H9 (cell line): ENCODE measurements around the gene EHD4. TPM values are rescaled to one million over a fixed set of nuclear protein-coding genes. Genes with fewer than 3 reads are reported as not detected.
A peak's percentile ranks its signal among the peaks of the same experiment; 100 is the strongest.

Source experiments
- DNase-seq: peaks from one replicate; pipeline ENCODE4 v3.0.0-alpha.2; 2017
- H2AFZ ChIP-seq: one replicate; pipeline ENCODE4 v1.6.1; 2013; ENCODE audit warnings: mild to moderate bottlenecking, low read length, control low read depth, moderate library complexity
- H2AK5ac ChIP-seq: 2 replicates; pipeline ENCODE4 v1.6.1; 2013; ENCODE audit warnings: low read length, control low read depth, mixed read lengths; ENCODE audit not compliant: insufficient read length
- H2BK120ac ChIP-seq: one replicate; pipeline ENCODE4 v1.6.1; 2013; ENCODE audit warnings: low read depth, mild to moderate bottlenecking, low read length, control low read depth, inconsistent platforms; ENCODE audit not compliant: poor library complexity, severe bottlenecking
- H2BK12ac ChIP-seq: 2 replicates; pipeline ENCODE4 v1.6.1; 2013; ENCODE audit warnings: low read length, control low read depth, mixed read lengths, low read depth; ENCODE audit not compliant: insufficient read length
- H2BK15ac ChIP-seq: 2 replicates; pipeline ENCODE4 v1.6.1; 2013; ENCODE audit warnings: low read depth, low read length, control low read depth
- H2BK20ac ChIP-seq: one replicate; pipeline ENCODE4 v1.6.1; 2013; ENCODE audit warnings: low read depth, mild to moderate bottlenecking, low read length, control low read depth, inconsistent platforms; ENCODE audit not compliant: poor library complexity, severe bottlenecking
- H2BK5ac ChIP-seq: 2 replicates; pipeline ENCODE4 v1.6.1; 2013; ENCODE audit warnings: low read length, control low read depth, mixed read lengths; ENCODE audit not compliant: insufficient read length
- H3K14ac ChIP-seq: 2 replicates; pipeline ENCODE4 v1.6.1; 2013; ENCODE audit warnings: low read length, control low read depth; ENCODE audit not compliant: insufficient read depth
- H3K18ac ChIP-seq: 2 replicates; pipeline ENCODE4 v1.6.1; 2013; ENCODE audit warnings: low read depth, mild to moderate bottlenecking, mixed read lengths, low read length, control low read depth; ENCODE audit not compliant: insufficient read length
- H3K23ac ChIP-seq: 2 replicates; pipeline ENCODE4 v1.6.1; 2013; ENCODE audit warnings: low read length, control low read depth, mixed read lengths, low read depth; ENCODE audit not compliant: insufficient read length
- H3K23me2 ChIP-seq: 2 replicates; pipeline ENCODE4 v1.6.1; 2013; ENCODE audit warnings: low read depth, mild to moderate bottlenecking, mixed read lengths, low read length, control low read depth; ENCODE audit not compliant: insufficient read length, poor library complexity, severe bottlenecking
- H3K27ac ChIP-seq: 2 replicates; pipeline ENCODE4 v1.5.1; 2013; ENCODE audit warnings: low read length, control low read depth, mixed read lengths, low read depth; ENCODE audit not compliant: insufficient read length
- H3K27me3 ChIP-seq: 2 replicates; pipeline ENCODE4 v1.6.1; 2013; ENCODE audit warnings: low read length, control low read depth, inconsistent platforms; ENCODE audit not compliant: insufficient read depth
- H3K4ac ChIP-seq: 2 replicates; pipeline ENCODE4 v1.6.1; 2013; ENCODE audit warnings: low read depth, mild to moderate bottlenecking, control low read depth, inconsistent platforms, low read length, moderate library complexity
- H3K4me1 ChIP-seq: 2 replicates; pipeline ENCODE4 v1.6.1; 2013; ENCODE audit warnings: low read length, control low read depth, inconsistent platforms; ENCODE audit not compliant: insufficient read depth
- H3K4me2 ChIP-seq: 2 replicates; pipeline ENCODE4 v1.6.1; 2013; ENCODE audit warnings: low read length, control low read depth, mixed read lengths; ENCODE audit not compliant: insufficient read length, insufficient read depth
- H3K56ac ChIP-seq: 2 replicates; pipeline ENCODE4 v1.6.1; 2013; ENCODE audit warnings: low read depth, mild to moderate bottlenecking, mixed read lengths, low read length, control low read depth; ENCODE audit not compliant: insufficient read length
- H3K79me1 ChIP-seq: 2 replicates; pipeline ENCODE4 v1.6.1; 2013; ENCODE audit warnings: low read depth, mild to moderate bottlenecking, moderate library complexity, low read length, control low read depth, inconsistent platforms; ENCODE audit not compliant: insufficient read depth, poor library complexity, severe bottlenecking
- H3K79me2 ChIP-seq: 2 replicates; pipeline ENCODE4 v1.6.1; 2013; ENCODE audit warnings: low read length, control low read depth, inconsistent platforms; ENCODE audit not compliant: insufficient read depth
- H3K9ac ChIP-seq: 2 replicates; pipeline ENCODE4 v1.6.1; 2013; ENCODE audit warnings: low read length, control low read depth, mixed read lengths; ENCODE audit not compliant: insufficient read length; ENCODE audit errors: extremely low read depth
- H3K9me3 ChIP-seq: one replicate; pipeline ENCODE4 v1.6.1; 2013; ENCODE audit warnings: low read depth, low read length, inconsistent platforms; ENCODE audit not compliant: control insufficient read depth
- H3T11ph ChIP-seq: one replicate; pipeline ENCODE4 v1.6.1; 2013; ENCODE audit warnings: mild to moderate bottlenecking, low read length, control low read depth, inconsistent platforms
- H4K20me1 ChIP-seq: one replicate; pipeline ENCODE4 v1.6.1; 2013; ENCODE audit not compliant: control insufficient read depth, insufficient read length, insufficient read depth
- H4K5ac ChIP-seq: 2 replicates; pipeline ENCODE4 v1.6.1; 2013; ENCODE audit warnings: low read depth, mild to moderate bottlenecking, mixed read lengths, low read length, control low read depth; ENCODE audit not compliant: insufficient read length
- H4K8ac ChIP-seq: replicated peaks from 2 replicates; pipeline ENCODE4 v1.6.1; 2013; ENCODE audit warnings: low read length, control low read depth, mixed read lengths, low read depth; ENCODE audit not compliant: insufficient read length
- H4K91ac ChIP-seq: 2 replicates; pipeline ENCODE4 v1.6.1; 2013; ENCODE audit warnings: low read depth, mild to moderate bottlenecking, moderate library complexity, mixed read lengths, low read length, control low read depth; ENCODE audit not compliant: insufficient read length
- H3K27ac Mint-ChIP-seq, 3 experiments: 2 replicates in 2 of 3; 3 replicates in 1 of 3; pipeline ENCODE4 v1.8.0; 2020 to 2021; ENCODE audit warnings: mixed read lengths in 3 of 3, mild to moderate bottlenecking in 1 of 3, moderate library complexity in 1 of 3
- H3K27me3 Mint-ChIP-seq: 2 replicates; pipeline ENCODE4 v1.8.0; 2021; ENCODE audit warnings: low read depth, mild to moderate bottlenecking, moderate library complexity, mixed read lengths
- H3K36me3 Mint-ChIP-seq, 3 experiments: 2 replicates in 2 of 3; 3 replicates in 1 of 3; pipeline ENCODE4 v1.8.0; 2020 to 2021; ENCODE audit warnings: low read depth in 3 of 3, mixed read lengths in 3 of 3; ENCODE audit not compliant: insufficient read depth in 1 of 3
- H3K4me1 Mint-ChIP-seq, 2 experiments: 2 replicates each; pipeline ENCODE4 v1.8.0; 2020; ENCODE audit warnings: mixed read lengths in 2 of 2
- H3K4me3 Mint-ChIP-seq, 2 experiments: 2 replicates in 1 of 2; 3 replicates in 1 of 2; pipeline ENCODE4 v1.8.0; 2020 to 2021; ENCODE audit warnings: mild to moderate bottlenecking in 2 of 2, mixed read lengths in 2 of 2, moderate library complexity in 1 of 2
- H3K9me3 Mint-ChIP-seq, 2 experiments: 2 replicates in 1 of 2; 3 replicates in 1 of 2; pipeline ENCODE4 v1.8.0; 2020; ENCODE audit warnings: mild to moderate bottlenecking in 2 of 2, mixed read lengths in 2 of 2, moderate library complexity in 1 of 2
- CTCF ChIP-seq: fragments of 200-600 bp; sonication (generic); conservative IDR thresholded peaks from 3 replicates; pipeline ENCODE4 v1.8.0; 2021; ENCODE audit warnings: antibody characterized with exemption, mild to moderate bottlenecking
- WGBS: extraction: QIAGEN DNeasy Blood & Tissue Kit; methylation state at CpG from one replicate; pipeline ENCODE4 v1.1.7; 2013; ENCODE audit warnings: missing lambda C conversion rate, low lambda C conversion rate, mixed read lengths; ENCODE audit not compliant: insufficient read length; ENCODE audit errors: extremely low coverage; 5-methylcytosine and 5-hydroxymethylcytosine counted together
- total RNA-seq: library from RNA; stranded (reverse); gene quantifications from 2 replicates; pipeline ENCODE4 v1.2.1, GENCODE V29; 2021

Gene EHD4
- total RNA-seq, 1 experiment from 2014 or later, result 22.9 TPM

DNA sequence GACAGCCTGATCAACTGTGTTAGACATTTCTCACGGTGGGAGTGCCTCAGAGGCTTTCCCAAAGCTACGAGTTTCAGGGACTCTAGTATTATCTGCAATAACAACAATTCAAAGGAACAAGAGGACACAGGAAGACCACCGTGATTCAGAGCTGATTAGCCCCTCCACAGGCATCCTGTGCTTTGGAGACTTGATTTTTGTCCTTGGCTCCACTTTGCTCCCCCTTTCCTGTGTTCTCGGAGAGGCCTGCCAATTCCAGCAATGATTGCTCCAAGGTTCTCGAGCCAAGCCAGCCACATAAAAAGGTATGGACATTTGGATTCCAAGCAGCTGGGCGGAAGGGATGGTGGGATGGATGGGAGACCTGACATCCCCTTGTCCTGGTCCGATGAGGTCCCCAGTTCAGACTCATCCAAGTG is 14.3 kb downstream of the EHD4 start:
- Histone ChIP-seq H3K56ac (no peak overlapping the region), H2BK20ac (no peak overlapping the region), H3K23ac (no peak overlapping the region), H2AK5ac (no peak overlapping the region), H3K27me3 (no peaks in the 10 kb centered on the region), H2BK12ac (no peak overlapping the region), H3K27ac (no peak overlapping the region), H3K9me3 (no peaks in the 10 kb centered on the region), H2BK5ac (no peak overlapping the region), H4K20me1 (no peaks in the 10 kb centered on the region), H3T11ph (no peak overlapping the region), H3K9ac (no peak overlapping the region), H4K5ac (peak overlapping the region; percentile 50), H2AFZ (no peak overlapping the region), H3K79me1 (peaks cover 8% of the 10 kb centered on the region), H3K18ac (no peak overlapping the region), H2BK15ac (no peak overlapping the region), H4K8ac (no peak overlapping the region), H4K91ac (no peak overlapping the region), H3K14ac (no peak overlapping the region), H3K4me1 (no peaks in the 10 kb centered on the region), H3K79me2 (no peaks in the 10 kb centered on the region; the same call in 1 of the 2 replicates), H2BK120ac (no peak overlapping the region), H3K4me2 (no peak overlapping the region), H3K23me2 (no peaks in the 10 kb centered on the region), H3K4ac (no peak overlapping the region)
- TF ChIP-seq CTCF, result no peak
- WGBS, result no CpG with 5 or more reads among the region's 7 CpGs
- Mint-ChIP-seq H3K4me3 (no peak overlapping the region), H3K36me3 (peaks cover 16 to 30% (median 20%) of the 10 kb centered on the region in 3 experiments; a peak in 6 of 7 replicates), H3K27ac (peak overlapping the region in 1 of 3 experiments; percentile 3; a peak in 1 of 7 replicates), H3K27me3 (no peaks in the 10 kb centered on the region), H3K9me3 (peaks cover 3 to 6% of the 10 kb centered on the region in 2 experiments; a peak in 4 of 5 replicates), H3K4me1 (peaks cover 10 to 15% of the 10 kb centered on the region in 2 experiments)
- DNase-seq, result no peak
